Measurements from ENCODE around the gene PAM. TPM values are rescaled to one million over a fixed set of nuclear protein-coding genes. Genes with fewer than 3 reads are reported as not detected.
A peak's percentile ranks its signal among the peaks of the same experiment; 100 is the strongest.

PAM gene
- total RNA-seq, 6 experiments from 2014 or later = 164 to 266 (median 182) TPM

GRCh38 chr5:102873379-102873932, 118.4 kb downstream of the PAM start:
- no peak for TF ChIP-seq CTCF (IDR thresholded peaks at IDR 0.05)
- no peak for DNase-seq
- no peaks in the 10 kb centered on the region for H3K27me3 Mint-ChIP-seq (ENCODE audit: insufficient read depth)
- H3K4me1 Mint-ChIP-seq (ENCODE audit: low read depth) = peaks cover 7% of the 10 kb centered on the region
- no peak overlapping the region for H3K27ac Mint-ChIP-seq
- H3K4me3 Mint-ChIP-seq = no peak overlapping the region
- no peaks in the 10 kb centered on the region for H3K9me3 Mint-ChIP-seq
- peaks cover 28% of the 10 kb centered on the region for H3K36me3 Mint-ChIP-seq (ENCODE audit: low read depth)

GRCh38 chr5:102874054-102874453, 118.9 kb downstream of the PAM start:
- TF ChIP-seq CTCF (IDR thresholded peaks at IDR 0.05) = no peak
- Mint-ChIP-seq H3K4me3 (no peak overlapping the region), H3K4me1 (ENCODE audit: low read depth) (peaks cover 3% of the 10 kb centered on the region; the same call in 1 of the 2 replicates)

GRCh38 chr5:102875721-102876123, 120.6 kb downstream of the PAM start:
- Mint-ChIP-seq H3K9me3 (no peaks in the 10 kb centered on the region), H3K27me3 (ENCODE audit: insufficient read depth) (no peaks in the 10 kb centered on the region), H3K36me3 (ENCODE audit: low read depth) (peaks cover 23% of the 10 kb centered on the region), H3K4me3 (no peak overlapping the region), H3K27ac (no peak overlapping the region), H3K4me1 (ENCODE audit: low read depth) (no peaks in the 10 kb centered on the region)
- no peak for TF ChIP-seq CTCF (IDR thresholded peaks at IDR 0.05)
- DNase-seq = no peak

More at GRCh38 chr5:102874054-102874453, 118.9 kb downstream of the PAM start:
- H3K36me3 Mint-ChIP-seq (ENCODE audit: low read depth) = peaks cover 27% of the 10 kb centered on the region
- DNase-seq = no peak
- no peaks in the 10 kb centered on the region for H3K9me3 Mint-ChIP-seq
- H3K27ac Mint-ChIP-seq = no peak overlapping the region
- H3K27me3 Mint-ChIP-seq (ENCODE audit: insufficient read depth) = no peaks in the 10 kb centered on the region

GRCh38 chr5:102876610-102877009, 121.5 kb downstream of the PAM start:
- H3K27me3 Mint-ChIP-seq (ENCODE audit: insufficient read depth) = no peaks in the 10 kb centered on the region
- no peaks in the 10 kb centered on the region for H3K4me1 Mint-ChIP-seq (ENCODE audit: low read depth)
- DNase-seq = no peak
- H3K27ac Mint-ChIP-seq = no peak overlapping the region
- no peak for TF ChIP-seq CTCF (IDR thresholded peaks at IDR 0.05)
- H3K36me3 Mint-ChIP-seq (ENCODE audit: low read depth) = peaks cover 23% of the 10 kb centered on the region
- no peak overlapping the region for H3K4me3 Mint-ChIP-seq
- H3K9me3 Mint-ChIP-seq = no peaks in the 10 kb centered on the region

DNA sequence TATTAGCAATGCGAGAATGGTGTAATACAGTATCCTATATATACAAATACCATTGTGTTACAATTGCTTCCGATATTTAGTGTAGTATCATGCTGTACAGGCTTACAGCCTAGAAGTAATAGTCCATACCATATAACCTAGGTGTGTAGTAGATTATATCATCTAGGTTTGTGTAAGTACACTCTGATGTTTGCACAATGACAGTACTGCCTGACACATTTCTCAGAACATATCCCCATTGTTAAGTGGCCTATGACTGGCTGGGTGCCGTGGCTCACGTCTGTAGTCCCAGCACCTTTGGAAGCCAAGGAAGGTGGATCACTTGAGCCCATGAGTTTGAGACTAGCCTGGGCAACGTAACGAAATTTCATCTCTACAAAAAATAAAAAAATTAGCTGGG, 124.6 kb downstream of the PAM start:
- H3K9me3 Mint-ChIP-seq = no peaks in the 10 kb centered on the region
- H3K36me3 Mint-ChIP-seq (ENCODE audit: low read depth) = peaks cover 31% of the 10 kb centered on the region
- H3K4me1 Mint-ChIP-seq (ENCODE audit: low read depth) = peaks cover 6% of the 10 kb centered on the region
- no peaks in the 10 kb centered on the region for H3K27me3 Mint-ChIP-seq (ENCODE audit: insufficient read depth)
- H3K4me3 Mint-ChIP-seq = no peak overlapping the region
- TF ChIP-seq CTCF (IDR thresholded peaks at IDR 0.05) = no peak
- no peak for DNase-seq
- H3K27ac Mint-ChIP-seq = no peak overlapping the region

DNA sequence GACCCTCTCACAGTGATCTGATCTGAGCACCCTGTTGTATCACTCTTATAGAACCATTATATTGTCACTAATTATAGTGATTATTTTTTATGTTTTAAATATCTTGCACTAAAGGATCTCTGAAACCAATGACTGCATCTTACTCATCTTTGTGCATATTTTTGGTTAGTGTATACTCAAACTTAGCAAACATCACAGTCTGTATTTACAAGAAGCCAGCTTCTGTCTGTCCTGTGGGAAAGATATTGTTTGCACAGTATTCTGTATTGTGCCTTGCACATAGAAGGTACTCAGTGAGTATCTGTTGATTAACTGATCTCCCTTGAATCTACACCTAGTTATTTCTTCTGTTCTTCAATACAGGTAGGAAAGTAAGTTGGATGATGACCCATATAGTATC, 131.5 kb downstream of the PAM start:
- TF ChIP-seq CTCF (IDR thresholded peaks at IDR 0.05) = no peak
- DNase-seq = peak; percentile 11
- no peaks in the 10 kb centered on the region for H3K27me3 Mint-ChIP-seq (ENCODE audit: insufficient read depth)
- no peak overlapping the region for H3K4me3 Mint-ChIP-seq
- H3K36me3 Mint-ChIP-seq (ENCODE audit: low read depth) = peaks cover 18% of the 10 kb centered on the region
- H3K9me3 Mint-ChIP-seq = no peaks in the 10 kb centered on the region
- no peak overlapping the region for H3K27ac Mint-ChIP-seq
- peaks cover 26% of the 10 kb centered on the region for H3K4me1 Mint-ChIP-seq (ENCODE audit: low read depth)
